Measurements from ENCODE around the gene RPA4. TPM values are rescaled to one million over a fixed set of nuclear protein-coding genes. Genes with fewer than 3 reads are reported as not detected.

The RPA4 gene
- polyA plus RNA-seq, 3 donors = 0.12 TPM; not detected in 2

DNA sequence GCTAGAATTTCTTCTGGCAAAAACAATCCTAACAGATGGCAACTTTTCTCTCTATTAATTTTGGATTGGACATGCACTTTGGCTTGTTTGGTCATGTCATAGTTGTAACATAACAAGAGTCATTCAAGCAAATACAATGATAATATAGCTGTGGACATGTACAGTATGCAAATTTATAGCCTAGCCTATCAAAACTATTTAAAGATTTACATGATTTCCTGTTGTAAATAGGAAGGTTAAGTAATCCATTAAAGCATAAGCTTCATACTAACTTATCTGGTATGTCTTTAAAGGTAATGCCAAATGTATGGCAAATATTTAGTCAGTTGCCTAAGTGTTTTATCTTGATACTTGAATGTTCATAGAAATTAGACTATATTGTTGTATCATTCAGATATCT lies 45.3 kb downstream of the RPA4 start:
- DNase-seq (ENCODE audit: extremely low read depth in 1 of 11, low read depth in 9 of 11, low spot score in 4 of 11) = no peak

Other genes with a start within 250 kb of the RPA4 start
- 1 to 10 TPM; 7.8 to 8.9 (median 8.7) TPM for gene DIAPH2, start 199.1 kb upstream of the RPA4 start, polyA plus RNA-seq (ENCODE audit: insufficient read length in 3 of 3)